WI38 (cell line): ENCODE results near the gene TTLL12.

ENCODE experiments used
- H3K4me3 ChIP-seq: 2 replicates; pipeline ENCODE4 v1.5.1; 2011; ENCODE audit warnings: low read depth, mild to moderate bottlenecking, control low read depth, low read length
- CTCF ChIP-seq: IDR thresholded peaks from 2 replicates; pipeline ENCODE4 v1.5.1; 2012; ENCODE audit warnings: low read depth, mild to moderate bottlenecking, control low read depth, low read length

TTLL12 gene

GRCh38 chr22:43171607-43172006 is 15.3 kb downstream of the TTLL12 start:
- no peak for TF ChIP-seq CTCF
- H3K4me3 ChIP-seq = no peak overlapping the region

- TF ChIP-seq CTCF = no peak
- H3K4me3 ChIP-seq = no peak overlapping the region
Observed at GRCh38 chr22:43171019-43171491, 15.9 kb downstream of the TTLL12 start.

- H3K4me3 ChIP-seq = no peak overlapping the region
- no peak for TF ChIP-seq CTCF
Observed at GRCh38 chr22:43170131-43170480, 16.8 kb downstream of the TTLL12 start.

- H3K4me3 ChIP-seq = no peak overlapping the region
- no peak for TF ChIP-seq CTCF
Observed at GRCh38 chr22:43169310-43170130, 17.4 kb downstream of the TTLL12 start.

GRCh38 chr22:43168471-43169309 is 18.2 kb downstream of the TTLL12 start:
- no peak overlapping the region for H3K4me3 ChIP-seq
- TF ChIP-seq CTCF = no peak

- H3K4me3 ChIP-seq = no peak overlapping the region
- no peak for TF ChIP-seq CTCF
Observed at GRCh38 chr22:43167001-43167589, 19.8 kb downstream of the TTLL12 start.
